ENCODE measurements around the gene RNF112.
A peak's percentile ranks its signal among the peaks of the same experiment; 100 is the strongest.
"Not testable (repeated sequence)": the region's sequence is repeated elsewhere in the genome, so short reads cannot be mapped to it uniquely, and the experiment has no call there.

The RNF112 gene

DNA sequence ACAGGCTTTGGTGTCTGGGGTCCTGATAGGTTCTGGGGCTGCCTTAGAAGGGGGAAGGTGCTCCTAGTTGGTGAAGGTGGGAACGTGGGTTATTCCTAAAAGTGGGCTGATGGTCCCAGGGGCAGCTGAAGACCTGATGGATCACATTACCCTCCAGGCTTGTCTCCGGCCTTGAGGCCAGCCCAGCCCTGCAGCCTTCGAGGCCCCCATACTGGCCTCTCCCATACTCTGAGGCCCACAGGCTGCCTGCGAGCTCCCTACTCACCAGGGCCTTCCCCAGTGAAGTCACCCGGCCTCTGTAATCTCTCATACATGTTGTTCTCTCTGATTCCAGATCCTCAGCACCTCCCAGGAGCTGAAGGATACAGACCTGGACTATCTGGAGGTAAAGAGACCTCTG is 2.7 kb downstream of the RNF112 start:
- no peak for DNase-seq (ENCODE audit: low read depth)

DNA sequence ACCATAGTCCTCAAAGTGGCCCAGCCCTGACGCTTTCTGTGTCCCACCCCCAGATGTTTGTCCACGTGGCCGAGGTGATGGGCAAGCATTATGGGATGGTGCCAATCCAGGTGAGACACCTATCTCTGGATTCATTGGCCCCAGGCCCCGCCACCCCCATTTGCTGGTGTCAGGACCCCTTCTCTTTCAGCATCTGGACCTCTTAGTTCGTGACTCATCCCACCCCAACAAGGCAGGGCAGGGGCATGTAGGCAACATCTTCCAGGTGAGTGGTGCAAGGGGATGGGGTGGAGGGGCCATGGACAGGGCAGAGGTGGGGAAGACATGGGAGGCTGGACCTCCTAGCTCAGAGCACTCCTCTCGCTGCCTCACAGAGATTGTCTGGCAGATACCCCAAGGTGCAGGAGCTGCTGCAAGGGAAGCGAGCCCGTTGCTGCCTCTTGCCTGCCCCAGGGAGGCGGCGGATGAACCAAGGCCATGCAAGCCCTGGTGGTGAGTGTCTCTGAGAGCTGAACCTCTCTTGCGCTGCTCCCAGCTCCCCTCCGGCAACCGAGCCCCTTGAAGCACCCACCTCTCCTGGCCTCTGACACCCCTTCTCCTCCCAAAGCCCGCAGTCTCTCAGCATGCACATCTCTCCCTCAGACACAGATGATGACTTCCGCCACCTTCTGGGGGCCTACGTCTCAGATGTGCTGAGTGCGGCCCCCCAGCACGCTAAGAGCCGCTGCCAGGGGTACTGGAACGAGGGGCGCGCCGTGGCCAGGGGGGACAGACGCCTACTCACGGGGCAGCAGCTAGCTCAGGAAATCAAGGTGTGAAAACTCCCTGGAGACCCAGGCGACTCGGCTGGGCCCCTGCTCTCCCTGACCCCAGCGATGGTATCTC is 3.6 kb downstream of the RNF112 start:
- DNase-seq (ENCODE audit: low read depth), result no peak

DNA sequence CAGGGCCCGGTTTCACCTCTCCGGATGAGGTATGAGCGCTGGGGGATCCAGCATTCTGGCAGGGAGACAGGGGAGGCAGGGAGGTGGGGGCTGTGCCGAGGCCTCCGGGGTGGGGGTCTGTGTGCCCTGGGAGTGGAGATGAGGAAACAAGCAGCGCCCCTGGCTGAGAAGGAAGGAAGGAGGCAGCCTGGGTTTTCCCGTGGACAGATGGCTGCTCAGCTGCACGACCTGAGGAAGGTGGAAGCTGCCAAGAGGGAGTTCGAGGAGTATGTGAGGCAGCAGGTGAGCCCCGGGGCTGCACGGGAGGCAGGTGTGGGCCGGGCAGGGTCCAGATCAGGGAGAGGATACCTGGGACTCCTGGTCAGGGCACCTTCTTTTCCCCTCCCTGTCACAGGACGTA is 4.3 kb downstream of the RNF112 start:
- no peak for DNase-seq (ENCODE audit: low read depth)

- DNase-seq (ENCODE audit: low read depth), result no peak
Observed at GRCh38 chr17:19415806-19416775, 5.1 kb downstream of the RNF112 start.

DNA sequence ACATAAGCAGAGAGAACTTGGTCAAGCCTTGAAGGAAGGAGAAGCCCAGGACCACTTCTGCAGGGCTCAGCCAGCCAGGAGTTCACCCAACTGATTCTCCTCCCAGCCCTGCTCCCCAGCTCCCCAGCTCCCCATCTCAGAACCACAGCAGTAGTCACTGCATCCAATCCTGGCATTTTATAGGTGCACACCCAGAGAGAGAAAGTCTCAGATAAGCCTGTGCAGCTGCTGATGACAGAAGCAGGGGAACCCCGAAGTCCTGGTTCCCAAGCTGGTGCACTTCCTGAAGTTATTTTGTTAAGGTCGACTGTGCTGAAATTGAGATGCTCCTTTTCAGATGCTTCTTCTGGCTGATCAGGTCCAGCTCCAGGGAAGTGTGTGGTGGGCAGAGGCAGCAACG is 6.6 kb downstream of the RNF112 start:
- DNase-seq (ENCODE audit: low read depth), result peak; percentile 38

DNA sequence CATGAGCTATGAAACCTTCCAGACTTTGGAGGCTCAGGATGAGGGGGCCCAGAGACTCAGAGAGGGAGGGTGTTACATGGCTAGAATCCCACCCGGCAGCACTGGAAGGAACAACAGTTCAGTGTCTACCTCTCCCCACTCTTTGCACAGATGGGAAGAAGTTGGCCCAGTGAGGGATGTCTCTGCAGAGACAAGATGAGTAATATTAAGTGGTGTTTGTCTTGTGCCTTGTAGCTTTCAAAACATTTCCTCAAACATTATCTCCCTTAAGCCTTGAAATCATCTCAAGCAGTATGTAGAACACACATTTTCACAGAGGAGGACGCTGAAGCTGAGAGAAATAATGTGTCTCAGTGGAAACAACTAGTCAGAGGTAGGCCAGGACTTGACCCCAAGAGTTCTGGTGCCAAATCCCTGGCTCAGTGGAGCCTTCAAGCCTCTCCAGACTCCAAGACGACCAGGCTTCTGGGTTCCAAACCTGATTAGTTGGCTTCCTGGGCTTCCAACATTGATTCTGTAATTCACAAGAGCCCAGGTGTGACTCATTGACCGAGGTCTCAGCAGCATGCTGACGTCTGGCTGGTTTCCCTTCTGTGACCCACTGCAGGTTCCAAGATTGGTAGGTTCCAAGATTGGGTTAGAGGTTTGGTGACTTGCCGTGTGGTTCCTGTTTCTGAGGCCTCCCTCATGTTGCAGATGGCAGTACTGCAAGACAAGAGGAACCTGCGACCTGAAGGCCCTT is 7.4 kb downstream of the RNF112 start:
- DNase-seq (ENCODE audit: low read depth), result peak; percentile 82

- DNase-seq (ENCODE audit: low read depth), result no peak
Observed at GRCh38 chr17:19421219-19421618, 10.2 kb downstream of the RNF112 start.

DNA sequence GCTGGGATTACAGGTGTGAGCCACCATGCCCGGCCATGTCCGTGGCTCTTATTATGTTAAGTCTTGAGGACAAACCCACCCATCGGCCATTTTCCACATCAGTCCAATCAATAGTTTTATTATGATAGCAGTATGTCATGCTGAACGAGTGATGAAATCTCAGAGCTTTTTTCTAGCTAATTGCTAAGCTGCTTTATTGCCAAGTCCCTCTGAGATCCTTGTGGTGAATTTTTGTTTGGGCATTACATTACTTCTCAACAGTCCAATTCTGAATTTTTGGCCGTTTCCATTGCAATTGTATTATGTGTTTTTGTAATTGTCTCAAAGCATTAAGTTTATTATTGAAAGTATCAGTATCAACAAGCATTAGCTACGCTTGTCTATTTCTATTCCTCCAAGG is 10.9 kb downstream of the RNF112 start:
- DNase-seq (ENCODE audit: low read depth), result no peak

- peak; percentile 49 for DNase-seq (ENCODE audit: low read depth)
Observed at GRCh38 chr17:19424934-19425868, 14.2 kb downstream of the RNF112 start.

DNA sequence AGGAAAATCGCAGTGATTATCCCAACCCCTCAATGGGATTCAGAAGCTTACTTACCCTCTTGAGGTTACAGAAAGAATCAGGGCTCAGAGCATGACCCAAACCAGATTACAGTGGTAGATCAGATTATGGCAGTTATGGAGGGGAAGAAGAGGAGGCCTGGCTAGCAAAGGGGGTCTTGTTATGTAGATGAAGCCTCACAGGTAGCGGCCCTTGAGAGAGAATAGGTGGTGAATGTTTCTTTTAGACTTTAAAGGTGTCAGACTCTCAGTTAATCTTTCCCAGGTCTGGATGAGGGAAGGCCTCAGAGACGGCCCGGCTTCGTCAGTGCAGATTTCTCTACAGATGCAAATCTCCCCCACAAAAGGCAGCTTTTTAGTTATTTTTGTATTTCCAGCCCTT is 15.6 kb downstream of the RNF112 start:
- DNase-seq (ENCODE audit: low read depth), result no peak

GRCh38 chr17:19431691-19432090 is 20.7 kb downstream of the RNF112 start:
- DNase-seq (ENCODE audit: low read depth), result no peak

GRCh38 chr17:19433255-19433654 is 22.2 kb downstream of the RNF112 start:
- DNase-seq (ENCODE audit: low read depth), result no peak

- no peak for DNase-seq (ENCODE audit: low read depth)
Observed at GRCh38 chr17:19433727-19434340, 22.8 kb downstream of the RNF112 start.

DNA sequence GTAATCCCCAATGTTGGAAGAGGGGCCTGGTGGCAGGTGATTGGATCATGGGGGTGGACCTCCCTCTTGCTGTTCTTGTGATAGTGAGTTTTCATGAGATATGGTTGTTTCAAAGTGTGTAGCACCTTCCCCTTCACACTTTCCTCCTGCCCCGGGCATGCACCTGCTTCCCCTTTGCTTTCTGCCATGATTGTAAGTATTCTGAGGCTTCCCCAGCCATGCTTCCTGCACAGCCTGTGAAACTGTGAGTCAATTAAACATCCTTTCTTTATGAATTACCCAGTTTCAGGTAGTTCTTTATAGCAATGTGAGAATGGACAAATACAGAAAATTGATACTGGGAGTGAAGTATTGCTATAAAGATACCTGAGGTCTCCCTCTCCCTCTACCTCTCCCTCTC is 29.4 kb downstream of the RNF112 start:
- no peak for DNase-seq (ENCODE audit: low read depth)

DNA sequence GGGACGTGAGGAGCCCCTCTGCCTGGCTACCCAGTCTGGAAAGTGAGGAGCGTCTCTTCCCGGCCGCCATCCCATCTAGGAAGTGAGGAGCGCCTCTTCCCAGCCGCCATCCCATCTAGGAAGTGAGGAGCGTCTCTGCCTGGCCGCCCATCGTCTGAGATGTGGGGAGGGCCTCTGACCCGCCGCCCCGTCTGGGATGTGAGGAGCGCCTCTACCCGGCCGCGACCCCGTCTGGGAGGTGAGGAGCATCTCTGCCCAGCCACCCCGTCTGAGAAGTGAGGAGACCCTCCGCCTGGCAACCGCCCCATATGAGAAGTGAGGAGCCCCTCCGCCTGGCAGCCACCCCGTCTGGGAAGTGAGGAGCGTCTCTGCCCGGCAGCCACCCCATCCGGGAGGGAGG is 30.3 kb downstream of the RNF112 start:
- DNase-seq (ENCODE audit: low read depth), result not testable (repeated sequence)

- no peak for DNase-seq (ENCODE audit: low read depth)
Observed at GRCh38 chr17:19442731-19443130, 31.7 kb downstream of the RNF112 start.

DNA sequence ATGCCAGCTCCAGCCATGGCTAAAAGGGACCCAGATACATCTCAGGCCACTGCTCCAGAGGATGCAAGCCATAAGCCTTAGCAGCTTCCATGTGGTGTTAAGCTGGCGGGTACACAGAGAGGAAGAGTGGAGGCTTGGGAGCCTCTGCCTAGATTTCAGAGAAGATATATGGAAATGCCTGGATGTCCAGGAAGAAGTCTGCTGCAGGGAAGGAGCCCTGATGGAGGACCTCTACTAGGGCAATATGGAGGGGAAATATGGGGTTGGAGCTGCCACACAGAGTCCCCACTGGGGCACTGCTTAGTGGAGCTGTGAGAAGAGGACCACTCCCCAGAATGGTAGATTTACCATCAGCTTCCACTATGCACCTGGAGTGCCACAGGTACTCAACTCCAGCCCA is 32.1 kb downstream of the RNF112 start:
- no peak for DNase-seq (ENCODE audit: low read depth)

GRCh38 chr17:19445105-19445504 is 34.1 kb downstream of the RNF112 start:
- DNase-seq (ENCODE audit: low read depth), result no peak

- DNase-seq (ENCODE audit: low read depth), result not testable (repeated sequence)
Observed at GRCh38 chr17:19446577-19446976, 35.5 kb downstream of the RNF112 start.

- DNase-seq (ENCODE audit: low read depth), result peak; percentile 60
Observed at GRCh38 chr17:19447085-19447583, 36.1 kb downstream of the RNF112 start.
